ENCODE results near the gene MED27. TPM values are rescaled to one million over a fixed set of nuclear protein-coding genes. Genes with fewer than 3 reads are reported as not detected.

MED27 gene
- total and polyA plus RNA-seq, 2 of the 8 experiments (the other 6 are each of a cell fraction or from before 2014, with no cell fraction given) = 29.9 to 56.5 TPM

GRCh38 chr9:131976157-131977108, 103.2 kb downstream of the MED27 start:
- Histone ChIP-seq H2AFZ (ENCODE audit: low read length) (no peak overlapping the region), H4K91ac (replicated peaks; ENCODE audit: insufficient read length, low read length) (no peak overlapping the region), H3K23ac (ENCODE audit: insufficient read length) (no peak overlapping the region), H3K4me3 (ENCODE audit: extremely low read depth in 1 of 4, insufficient read depth in 2 of 4, low read depth in 3 of 4, low read length in 4 of 4) (no peak overlapping the region), H2BK12ac (ENCODE audit: low read depth, low read length) (no peak overlapping the region), H4K8ac (ENCODE audit: extremely low read depth, insufficient read depth, low read length) (peak overlapping the region; percentile 16; the same call in 1 of the 2 replicates), H2AK5ac (ENCODE audit: low read depth, low read length) (no peak overlapping the region), H3K4me2 (ENCODE audit: insufficient read depth in 1 of 2, low read depth in 2 of 2, low read length in 2 of 2) (no peak overlapping the region), H3K23me2 (ENCODE audit: low read depth, low read length) (no peaks in the 10 kb centered on the region), H3K27ac (ENCODE audit: low read depth, low read length) (no peak overlapping the region), H3K18ac (ENCODE audit: extremely low read depth, low read length) (no peak overlapping the region), H3K79me1 (ENCODE audit: low read depth, low read length) (peaks cover 2% of the 10 kb centered on the region; the same call in 1 of the 2 replicates), H3K9me3 (ENCODE audit: insufficient read depth in 2 of 2, low read depth in 1 of 2, low read length in 1 of 2) (no peaks in the 10 kb centered on the region), H4K5ac (ENCODE audit: insufficient read length, low read depth, low read length) (no peak overlapping the region), H3K27me3 (replicated peaks in 1 of 4; ENCODE audit: control insufficient read depth in 3 of 4, extremely low read depth in 1 of 4, insufficient read depth in 3 of 4, low read length in 3 of 4) (no peaks in the 10 kb centered on the region), H3K14ac (ENCODE audit: insufficient read length) (no peak overlapping the region), H2BK120ac (replicated peaks; ENCODE audit: low read depth, low read length) (no peak overlapping the region), H3K36me3 (ENCODE audit: control insufficient read depth in 2 of 4, insufficient read depth in 4 of 4, low read length in 3 of 4) (no peaks in the 10 kb centered on the region), H4K20me1 (replicated peaks in 1 of 2; ENCODE audit: control insufficient read depth in 1 of 2, insufficient read depth in 2 of 2, low read length in 2 of 2) (peaks cover 0 to 2% of the 10 kb centered on the region in 2 experiments), H2BK15ac (ENCODE audit: low read length) (no peak overlapping the region), H3K4me1 (replicated peaks in 1 of 4; ENCODE audit: control insufficient read depth in 3 of 4, insufficient read depth in 4 of 4, low read length in 3 of 4) (no peaks in the 10 kb centered on the region), H3K4ac (replicated peaks; ENCODE audit: insufficient read length, low read depth, low read length) (no peak overlapping the region), H2BK5ac (ENCODE audit: low read depth, low read length) (no peak overlapping the region), H2BK20ac (ENCODE audit: low read length) (no peak overlapping the region), H3K9ac (replicated peaks in 1 of 4; ENCODE audit: extremely low read depth in 1 of 4, low read depth in 3 of 4, low read length in 3 of 4) (no peak overlapping the region), H3K79me2 (ENCODE audit: control insufficient read depth in 1 of 2, insufficient read depth in 2 of 2, low read length in 2 of 2) (no peaks in the 10 kb centered on the region), H3K56ac (replicated peaks; ENCODE audit: insufficient read length, low read depth, low read length) (no peak overlapping the region)
- no peak for TF ChIP-seq RAD21 (IDR thresholded peaks at IDR 0.05 in 1 of 2, conservative IDR thresholded peaks at IDR 0.05 in 1 of 2; ENCODE audit: low read depth in 2 of 2, low read length in 2 of 2)
- no peak for TF ChIP-seq TEAD4 (IDR thresholded peaks at IDR 0.05; ENCODE audit: low read depth, low read length)
- CTCF ChIA-PET (ENCODE audit: partially characterized antibody) = interaction anchor here (0.8 to 1.5 kb wide), 2 partner anchors 10 to 185 kb away, joined by 3 read pairs; no protein-coding TSS in a partner anchor
- DNase-seq (ENCODE audit: low read depth in 1 of 2, low spot score in 2 of 2) (no peak), FAIRE-seq (no peak)
- 91% methylated on average over 5 of the region's 5 CpGs; no CpG with 5 or more reads in 1 of the 2 experiments for WGBS, 2 experiments (ENCODE audit: extremely low coverage in 1 of 2, insufficient coverage in 1 of 2, insufficient read length in 1 of 2, insufficient replicate concordance in 2 of 2, low coverage in 1 of 2, low lambda C conversion rate in 2 of 2, missing lambda C conversion rate in 1 of 2)
- POLR2A ChIA-PET (ENCODE audit: partially characterized antibody) = interaction anchor here (1.0 to 1.2 kb wide), 2 partner anchors 11 to 31 kb away, joined by 3 read pairs; no protein-coding TSS in a partner anchor
